Endodermal cell (in vitro differentiated cells): ENCODE measurements around the gene ZNF775. TPM values are rescaled to one million over a fixed set of nuclear protein-coding genes. Genes with fewer than 3 reads are reported as not detected.

Source experiments
- DNase-seq: peaks from one replicate; pipeline ENCODE4 v3.0.0-alpha.2; 2017
- H3K27ac ChIP-seq: 2 replicates; pipeline ENCODE4 v1.5.1; 2013; ENCODE audit warnings: mild to moderate bottlenecking, low read depth, low read length, moderate library complexity
- H3K27me3 ChIP-seq: 2 replicates; pipeline ENCODE4 v1.6.1; 2013; ENCODE audit warnings: mild to moderate bottlenecking, low read length, moderate library complexity; ENCODE audit not compliant: insufficient read depth, control insufficient read depth, poor library complexity, severe bottlenecking
- H3K36me3 ChIP-seq: 2 replicates; pipeline ENCODE4 v1.7.0; 2013; ENCODE audit warnings: mild to moderate bottlenecking, low read length, moderate library complexity; ENCODE audit not compliant: control insufficient read depth, insufficient read depth
- H3K4me1 ChIP-seq: one replicate; pipeline ENCODE4 v1.7.0; 2013; ENCODE audit warnings: low read length; ENCODE audit not compliant: control insufficient read depth, insufficient read depth
- H3K4me3 ChIP-seq: 2 replicates; pipeline ENCODE4 v1.5.1; 2013; ENCODE audit warnings: mild to moderate bottlenecking, low read length, moderate library complexity
- H3K9ac ChIP-seq: 2 replicates; pipeline ENCODE4 v1.6.1; 2013; ENCODE audit warnings: mild to moderate bottlenecking, low read length, moderate library complexity; ENCODE audit not compliant: poor library complexity, severe bottlenecking; ENCODE audit errors: extremely low read depth
- H3K9me3 ChIP-seq: 2 replicates; pipeline ENCODE4 v1.6.1; 2013; ENCODE audit warnings: mild to moderate bottlenecking, low read length, moderate library complexity; ENCODE audit not compliant: control insufficient read depth
- H3K27ac Mint-ChIP-seq: 2 replicates; pipeline ENCODE4 v1.8.0; 2020; ENCODE audit warnings: mixed read lengths
- H3K27me3 Mint-ChIP-seq: 2 replicates; pipeline ENCODE4 v1.8.0; 2021; ENCODE audit warnings: mild to moderate bottlenecking, mixed read lengths; ENCODE audit not compliant: insufficient read depth
- H3K36me3 Mint-ChIP-seq: 2 replicates; pipeline ENCODE4 v1.8.0; 2020; ENCODE audit warnings: low read depth, mixed read lengths
- H3K4me1 Mint-ChIP-seq: 2 replicates; pipeline ENCODE4 v1.8.0; 2020; ENCODE audit warnings: mixed read lengths
- H3K4me3 Mint-ChIP-seq: 2 replicates; pipeline ENCODE4 v1.8.0; 2020; ENCODE audit warnings: mild to moderate bottlenecking, moderate library complexity, mixed read lengths
- H3K9me3 Mint-ChIP-seq: 2 replicates; pipeline ENCODE4 v1.8.0; 2020; ENCODE audit warnings: mild to moderate bottlenecking, mixed read lengths
- CTCF ChIP-seq: fragments of 200-600 bp; sonication (generic); conservative IDR thresholded peaks from 2 replicates; pipeline ENCODE4 v1.5.0; 2021; ENCODE audit warnings: antibody characterized with exemption, mild to moderate bottlenecking
- WGBS, 2 experiments: methylation state at CpG; one replicate each; pipeline versions ENCODE4 v1.1.5 to v1.1.7; 2013; ENCODE audit warnings: missing lambda C conversion rate in 2 of 2, mixed read lengths in 1 of 2; ENCODE audit not compliant: insufficient coverage in 1 of 2, insufficient read length in 1 of 2; 5-methylcytosine and 5-hydroxymethylcytosine counted together
- total RNA-seq, 2 donors: library from RNA; stranded (reverse); fragmentation: NEBNext Ultra II Directional in 1 of 2; extraction: Animal tissue kit (Norgen Biotek cat#: 25700) in 1 of 2; gene quantifications; 2 replicates in 1 of 2; 3 replicates in 1 of 2; pipeline ENCODE4 v1.2.1, GENCODE V29; 2021

The ZNF775 gene
- total RNA-seq, 2 donors from 2014 or later, result 10.0 to 11.3 TPM

GRCh38 chr7:150412016-150412415, 32.9 kb downstream of the ZNF775 start:
- H3K36me3 Mint-ChIP-seq, result peaks cover 2% of the 10 kb centered on the region
- no peak overlapping the region for H3K4me3 Mint-ChIP-seq
- no peaks in the 10 kb centered on the region for H3K4me1 ChIP-seq
- no peak overlapping the region for H3K9ac ChIP-seq
- no peaks in the 10 kb centered on the region for H3K9me3 ChIP-seq
- no peaks in the 10 kb centered on the region for H3K36me3 ChIP-seq
- no peaks in the 10 kb centered on the region for H3K27me3 ChIP-seq
- no peak overlapping the region for H3K27ac Mint-ChIP-seq
- DNase-seq, result peak; percentile 43
- no peak overlapping the region for H3K27ac ChIP-seq
- no peak overlapping the region for H3K4me3 ChIP-seq
- H3K9me3 Mint-ChIP-seq, result no peaks in the 10 kb centered on the region
- TF ChIP-seq CTCF, result no peak
- peaks cover 1% of the 10 kb centered on the region for H3K27me3 Mint-ChIP-seq
- peaks cover 2% of the 10 kb centered on the region for H3K4me1 Mint-ChIP-seq
- 85 to 95% methylated on average over 2 to 11 of the region's 11 CpGs for whole genome bisulfite sequencing, 2 experiments

- 85 to 95% methylated on average over 25 to 37 of the region's 37 CpGs for WGBS, 2 experiments
- TF ChIP-seq CTCF, result no peak
- no peaks in the 10 kb centered on the region for H3K9me3 ChIP-seq
- peak; percentile 38 for DNase-seq
- peaks cover 1% of the 10 kb centered on the region for H3K27me3 Mint-ChIP-seq
- H3K36me3 ChIP-seq, result no peaks in the 10 kb centered on the region
- H3K36me3 Mint-ChIP-seq, result no peaks in the 10 kb centered on the region
- no peak overlapping the region for H3K27ac ChIP-seq
- no peak overlapping the region for H3K9ac ChIP-seq
- H3K27ac Mint-ChIP-seq, result no peak overlapping the region
- H3K4me3 ChIP-seq, result no peak overlapping the region
- no peaks in the 10 kb centered on the region for H3K4me1 Mint-ChIP-seq
- no peaks in the 10 kb centered on the region for H3K9me3 Mint-ChIP-seq
- H3K27me3 ChIP-seq, result no peaks in the 10 kb centered on the region
- no peaks in the 10 kb centered on the region for H3K4me1 ChIP-seq
- H3K4me3 Mint-ChIP-seq, result no peak overlapping the region
Observed at GRCh38 chr7:150412518-150413488, 33.7 kb downstream of the ZNF775 start.

- no peaks in the 10 kb centered on the region for H3K27me3 ChIP-seq
- no peaks in the 10 kb centered on the region for H3K9me3 ChIP-seq
- no peaks in the 10 kb centered on the region for H3K4me1 ChIP-seq
- Mint-ChIP-seq H3K27me3 (peaks cover 1% of the 10 kb centered on the region), H3K36me3 (no peaks in the 10 kb centered on the region), H3K4me3 (no peak overlapping the region), H3K9me3 (no peaks in the 10 kb centered on the region), H3K4me1 (no peaks in the 10 kb centered on the region), H3K27ac (no peak overlapping the region)
- 89 to 97% methylated on average over 5 to 11 of the region's 11 CpGs for WGBS, 2 experiments
- no peak overlapping the region for H3K9ac ChIP-seq
- DNase-seq, result no peak
- no peak overlapping the region for H3K4me3 ChIP-seq
- no peak overlapping the region for H3K27ac ChIP-seq
- TF ChIP-seq CTCF, result no peak
- H3K36me3 ChIP-seq, result no peaks in the 10 kb centered on the region
Observed at GRCh38 chr7:150413640-150414081, 34.5 kb downstream of the ZNF775 start.
